HG02798 (cell line): ENCODE results near the gene GADD45A.

Experiments
- ATAC-seq: cut with Tn5 transposase; IDR thresholded peaks from one replicate; pipeline ENCODE4 v1.9.1; 2021; ENCODE audit warnings: mild to moderate bottlenecking; ENCODE audit not compliant: unreplicated experiment, poor library complexity

Gene GADD45A

DNA sequence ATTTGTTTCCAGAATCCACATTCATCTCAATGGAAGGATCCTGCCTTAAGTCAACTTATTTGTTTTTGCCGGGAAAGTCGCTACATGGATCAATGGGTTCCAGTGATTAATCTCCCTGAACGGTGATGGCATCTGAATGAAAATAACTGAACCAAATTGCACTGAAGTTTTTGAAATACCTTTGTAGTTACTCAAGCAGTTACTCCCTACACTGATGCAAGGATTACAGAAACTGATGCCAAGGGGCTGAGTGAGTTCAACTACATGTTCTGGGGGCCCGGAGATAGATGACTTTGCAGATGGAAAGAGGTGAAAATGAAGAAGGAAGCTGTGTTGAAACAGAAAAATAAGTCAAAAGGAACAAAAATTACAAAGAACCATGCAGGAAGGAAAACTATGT lies 2.6 kb downstream of the GADD45A start:
- no peak for ATAC-seq

DNA sequence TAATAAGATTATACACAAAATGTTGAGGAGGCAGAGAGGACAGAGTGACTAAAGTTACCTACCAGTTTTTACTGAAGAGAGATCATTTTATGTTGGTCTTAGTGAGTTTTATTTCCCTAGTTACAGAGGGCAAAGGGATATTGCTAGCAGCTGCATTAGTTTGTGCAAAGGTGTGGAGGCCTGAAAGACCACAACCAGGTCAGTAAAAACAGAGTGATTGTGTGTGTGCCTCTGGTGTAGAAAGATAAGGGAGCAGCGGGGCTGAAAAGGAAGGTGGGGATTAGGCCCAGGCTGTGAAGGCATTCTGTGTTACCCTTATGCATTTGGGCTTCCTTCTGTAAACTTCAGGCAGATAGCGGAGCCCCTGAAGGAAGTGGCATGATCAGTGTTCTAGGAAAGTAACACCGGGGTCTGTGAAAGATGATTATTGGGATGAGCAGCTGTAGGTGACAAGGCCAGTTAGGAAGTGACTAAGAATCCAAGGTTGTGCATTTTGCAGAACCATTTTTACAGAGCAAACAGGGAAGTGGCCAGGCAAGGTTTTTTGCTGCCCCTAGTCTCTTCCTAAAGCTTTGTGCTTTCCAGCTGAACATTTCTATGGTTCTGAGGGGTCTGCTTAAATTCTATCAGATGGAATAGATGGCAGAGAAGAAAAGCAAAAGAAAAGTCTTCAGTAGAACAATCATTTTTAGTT lies 3.7 kb downstream of the GADD45A start:
- no peak for ATAC-seq

DNA sequence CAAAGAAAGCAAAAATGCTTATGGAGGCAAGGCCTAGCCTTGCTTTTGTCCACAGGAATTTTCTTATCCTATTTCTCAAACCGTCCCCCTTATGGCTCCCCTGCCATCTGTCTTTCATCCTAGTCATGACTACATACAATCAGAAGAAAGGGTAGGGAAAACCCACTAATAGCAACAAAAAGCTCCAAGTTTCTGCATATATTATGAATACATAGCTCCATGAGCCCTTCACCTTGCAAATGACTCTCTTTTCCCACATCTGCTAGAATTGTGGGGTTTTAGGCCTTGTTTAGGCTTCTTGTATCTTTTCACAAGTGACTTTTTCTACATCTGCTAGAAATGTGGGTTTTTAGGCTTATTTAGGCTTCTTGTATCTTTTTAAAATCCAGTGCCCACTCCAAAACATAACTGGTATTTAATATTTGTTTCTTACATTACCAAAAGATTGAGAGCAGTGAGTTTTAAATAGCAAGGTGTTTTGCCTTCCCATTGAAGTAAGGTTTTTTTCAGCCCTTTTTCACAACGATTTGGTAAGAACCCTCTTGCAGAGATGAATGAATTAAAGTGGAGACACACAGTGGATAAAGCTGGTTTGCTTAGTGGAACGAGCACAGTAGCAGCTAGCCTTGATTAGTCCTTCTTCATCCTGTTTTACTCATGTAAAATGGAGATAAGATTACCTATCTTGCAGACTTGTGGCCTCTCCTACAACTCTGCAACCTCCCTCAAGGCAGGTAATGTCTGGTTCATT lies 4.4 kb downstream of the GADD45A start:
- no peak for ATAC-seq

DNA sequence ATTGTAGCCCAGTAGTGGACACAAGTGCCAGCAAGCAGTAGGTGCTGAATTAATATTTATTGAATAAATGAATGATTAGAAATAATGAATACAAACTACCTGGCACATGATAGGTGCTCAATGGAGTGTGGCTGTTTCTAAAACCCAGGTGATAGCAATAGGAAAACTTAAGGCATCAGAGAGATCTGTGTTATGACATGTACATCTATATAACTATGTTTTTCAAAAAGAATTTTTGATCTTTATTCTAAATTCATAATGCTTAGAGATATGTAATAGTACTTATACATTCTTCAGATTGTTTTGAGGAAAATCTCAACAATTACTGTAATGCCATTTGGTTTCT lies 5.0 kb downstream of the GADD45A start:
- no peak for ATAC-seq

DNA sequence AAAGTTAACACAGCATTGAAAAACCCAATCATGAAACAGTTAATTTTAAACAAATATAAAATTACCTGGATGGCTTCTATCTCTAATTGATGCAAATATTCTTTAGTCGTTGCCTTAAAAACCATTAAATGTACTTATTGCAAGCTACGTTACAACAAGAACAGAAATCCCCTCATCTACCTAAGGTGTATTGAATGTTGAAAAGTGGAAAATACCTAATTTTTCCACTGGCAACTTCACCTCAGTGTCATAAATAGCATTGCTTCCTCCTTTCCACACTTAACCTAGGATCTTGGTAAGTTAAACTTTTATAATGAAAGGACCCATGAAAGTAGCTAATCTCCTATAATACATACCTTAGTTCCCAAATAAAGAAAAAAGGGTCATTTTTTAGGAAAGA lies 5.4 kb downstream of the GADD45A start:
- ATAC-seq = no peak

DNA sequence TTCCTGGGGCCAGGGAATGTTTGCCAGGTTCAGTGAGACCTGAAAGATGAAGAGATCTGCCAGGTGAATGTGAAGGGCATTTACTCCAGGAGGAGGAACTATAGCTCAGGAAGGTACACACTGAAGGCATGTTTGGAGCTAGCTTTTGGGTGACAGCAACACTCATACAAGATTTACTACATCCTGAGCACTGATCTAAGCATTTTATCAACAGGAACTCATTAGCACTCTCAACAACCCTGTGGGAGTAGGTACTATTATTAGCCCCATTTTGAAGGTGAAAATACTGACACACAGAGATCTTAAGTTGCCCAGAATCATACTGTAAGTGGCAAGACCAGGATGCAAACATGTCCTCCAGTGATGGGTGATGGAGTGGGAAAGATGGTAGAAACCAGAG lies 6.7 kb downstream of the GADD45A start:
- no peak for ATAC-seq

DNA sequence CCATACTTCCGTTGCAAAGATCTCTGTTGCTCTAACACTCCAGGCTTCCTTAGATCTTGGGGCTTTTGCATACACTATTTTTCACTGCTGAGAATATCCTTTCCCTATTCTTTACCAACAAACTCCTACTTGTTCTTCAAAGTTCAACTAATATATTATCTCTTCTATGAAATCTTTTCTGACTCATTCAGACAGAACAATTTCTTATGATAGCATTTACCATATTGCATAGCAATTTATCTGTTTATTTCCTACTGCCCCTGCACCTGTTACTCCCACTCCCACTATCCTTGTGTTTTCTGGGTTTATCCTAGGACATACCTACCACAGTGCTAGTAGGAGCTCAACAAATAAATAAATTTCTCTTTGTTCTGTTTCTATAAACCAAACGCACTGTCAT lies 11.0 kb downstream of the GADD45A start:
- ATAC-seq = no peak

DNA sequence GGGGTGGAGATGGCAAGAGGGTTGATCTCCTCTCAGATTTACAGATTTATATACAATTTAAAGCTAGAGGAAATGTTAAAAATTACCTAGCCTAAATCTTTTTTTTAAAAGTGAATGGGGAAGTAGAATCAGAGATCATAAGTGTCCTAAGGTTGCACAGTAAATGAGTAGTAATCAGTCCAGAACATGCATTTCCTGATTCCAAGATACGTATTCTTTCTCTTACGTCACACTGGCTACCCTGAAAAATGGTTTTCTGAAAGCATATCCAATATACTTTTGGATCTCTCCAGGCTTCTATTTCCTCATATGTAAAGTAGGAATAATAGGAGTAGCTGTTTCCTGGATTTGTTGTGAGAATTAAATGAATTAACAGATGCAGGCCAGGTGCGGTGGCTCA lies 11.7 kb downstream of the GADD45A start:
- ATAC-seq = no peak

DNA sequence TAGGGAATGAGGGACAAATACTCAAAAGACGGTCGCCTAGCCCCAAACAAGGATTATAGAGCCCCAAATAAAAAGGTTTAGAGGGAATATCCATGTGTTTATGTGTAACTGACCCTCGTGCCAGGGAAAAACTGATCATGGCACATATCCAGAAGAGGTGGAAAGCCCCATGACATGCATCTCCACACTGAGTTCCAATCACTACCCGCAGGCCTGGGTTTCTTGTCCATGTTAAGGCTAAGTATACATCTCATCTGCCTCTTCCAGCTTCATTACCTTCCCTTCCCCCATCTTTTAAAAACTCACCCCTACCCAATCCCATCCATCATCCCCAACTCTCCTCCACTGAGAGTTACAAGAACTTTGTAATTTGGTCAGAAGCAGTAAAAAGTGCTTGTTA lies 15.2 kb downstream of the GADD45A start:
- no peak for ATAC-seq

DNA sequence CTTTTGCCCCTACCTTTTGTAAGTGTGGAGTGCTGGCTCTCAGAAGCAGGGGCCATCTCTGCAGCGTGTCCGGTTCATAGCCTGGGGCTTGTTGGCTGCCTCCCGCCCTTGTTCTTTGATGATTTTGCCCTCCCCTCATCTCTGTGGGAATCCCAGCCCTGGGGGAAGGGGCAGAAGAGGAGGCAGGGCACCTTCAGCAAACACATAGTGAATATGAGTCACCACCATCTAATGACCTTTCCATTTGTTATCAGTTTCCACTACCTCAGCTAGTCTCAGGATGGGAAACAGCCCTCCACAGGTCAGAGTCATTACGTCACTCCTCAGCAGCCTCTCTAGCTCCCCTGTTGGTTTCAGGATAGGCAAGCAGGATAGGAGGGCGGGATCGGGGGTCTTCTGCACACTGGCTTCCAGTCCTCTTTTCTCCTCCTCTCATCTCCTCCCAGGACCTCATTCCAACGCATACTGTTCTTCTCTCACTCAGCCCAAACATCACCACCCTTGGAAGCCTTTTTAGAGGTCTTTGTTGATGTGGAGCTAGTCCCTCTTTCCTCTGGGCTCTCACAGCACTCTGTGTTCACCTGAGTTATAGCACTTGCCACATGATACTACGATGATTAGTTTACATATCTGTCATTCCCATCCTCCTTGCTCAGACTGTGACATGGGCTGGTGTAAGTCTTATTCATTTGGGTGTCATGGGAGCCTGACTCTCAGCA lies 15.8 kb downstream of the GADD45A start:
- ATAC-seq = no peak

DNA sequence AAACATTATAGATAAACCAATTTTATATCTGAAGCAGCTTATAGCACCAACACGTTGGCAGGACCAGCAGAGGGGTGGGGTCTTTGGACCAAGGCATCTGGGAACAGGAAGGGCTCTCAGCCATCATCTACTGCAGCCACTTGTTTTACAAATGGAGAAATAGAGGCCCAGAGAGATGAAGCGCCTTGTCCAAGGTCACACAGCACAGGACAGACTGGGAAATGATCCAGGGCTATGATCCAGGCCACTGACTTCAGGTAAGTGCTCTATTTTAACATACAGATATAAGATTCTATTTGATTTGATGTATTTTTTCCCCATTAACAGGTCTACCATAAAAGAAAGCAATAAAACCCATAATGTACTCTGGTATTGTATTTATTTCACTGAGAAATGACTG lies 16.9 kb downstream of the GADD45A start:
- no peak for ATAC-seq

DNA sequence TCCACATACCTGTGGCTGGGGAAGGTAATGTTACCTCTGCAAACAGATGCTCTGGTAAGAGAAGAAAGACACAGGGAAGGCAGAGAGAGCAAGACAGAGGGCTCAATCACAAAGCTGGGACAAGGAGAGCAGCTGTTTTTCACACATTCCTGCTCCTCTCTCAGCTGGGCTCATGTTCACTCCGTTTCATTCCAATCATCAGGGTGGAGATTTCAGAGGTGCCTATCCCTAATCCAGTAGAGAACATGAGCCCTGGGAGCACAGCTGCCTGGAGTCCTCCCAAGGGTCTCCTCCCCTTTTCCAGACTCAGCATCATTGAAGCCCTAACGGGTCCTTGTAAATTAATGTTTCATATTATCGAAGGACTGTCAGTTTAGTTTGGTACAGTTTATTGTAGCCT lies 19.4 kb downstream of the GADD45A start:
- ATAC-seq = no peak

DNA sequence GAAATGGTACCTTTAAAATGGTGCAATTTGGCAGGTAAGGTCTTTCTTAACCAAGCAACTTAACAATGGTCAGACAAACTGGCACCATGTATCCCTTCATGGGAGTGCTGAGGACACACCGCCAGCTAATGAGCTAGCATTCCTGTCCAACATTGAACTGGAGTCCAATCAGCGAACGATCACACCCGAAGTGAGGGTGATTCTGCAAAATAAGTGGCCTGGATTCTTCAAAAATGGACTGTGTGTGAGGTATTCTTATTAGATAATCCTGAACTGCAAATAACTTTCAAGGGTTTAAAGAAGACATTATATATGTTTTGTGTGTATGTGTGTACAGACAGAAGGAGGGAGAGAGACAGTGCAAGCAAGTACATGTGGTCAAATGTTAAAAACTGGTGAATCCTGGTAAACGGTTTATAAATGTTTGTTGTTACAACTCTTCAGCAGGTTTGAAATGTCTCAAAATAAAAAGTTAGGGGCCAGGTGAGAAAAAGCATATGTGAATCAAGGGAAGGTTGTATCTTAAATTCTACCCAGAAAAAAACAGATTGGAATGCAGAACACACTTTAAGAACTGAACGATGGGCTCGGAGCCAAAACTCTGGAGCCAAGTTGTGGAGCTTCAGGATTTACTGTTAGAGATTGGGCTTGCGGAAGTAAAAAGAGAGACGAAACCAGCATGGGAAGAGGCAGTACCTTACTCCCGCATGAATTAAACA lies 20.9 kb downstream of the GADD45A start:
- no peak for ATAC-seq

DNA sequence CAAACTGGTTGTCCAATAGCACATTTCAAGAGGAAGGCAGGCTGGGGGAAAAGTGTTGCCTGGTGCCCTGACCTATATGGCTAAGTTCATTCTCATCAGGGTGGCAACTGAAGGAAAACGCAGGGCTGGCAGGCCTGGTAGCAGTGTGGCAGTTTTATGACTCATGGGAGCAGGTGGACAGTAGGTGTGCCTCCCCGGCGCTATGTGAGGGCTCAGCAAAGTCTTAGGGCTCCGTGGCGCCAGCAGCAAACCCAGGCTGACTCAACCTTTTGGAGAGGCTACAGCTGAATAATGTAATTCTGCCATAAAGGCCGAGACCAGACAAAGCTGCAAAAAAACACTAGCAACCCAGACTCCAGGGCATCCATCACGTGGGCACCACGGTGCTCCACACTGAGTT lies 23.6 kb downstream of the GADD45A start:
- no peak for ATAC-seq

DNA sequence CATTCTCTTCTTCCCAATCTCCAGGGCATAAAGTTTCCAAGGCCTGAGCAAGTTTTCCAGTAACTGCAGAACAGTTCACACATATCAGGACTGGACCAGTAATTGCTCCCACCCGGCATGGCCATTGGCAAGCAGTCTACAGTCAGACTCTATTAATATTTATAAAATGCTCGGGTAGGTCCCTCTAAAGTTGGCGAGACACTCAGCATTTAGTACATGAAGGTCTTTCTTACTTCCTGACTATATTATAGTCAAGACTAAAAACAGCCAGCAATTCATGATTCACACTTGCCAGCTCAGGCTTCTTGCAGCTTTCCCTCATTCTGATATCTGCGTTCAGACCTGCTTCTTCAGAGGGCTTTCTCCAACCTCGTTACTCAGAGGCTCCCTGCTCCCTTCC lies 25.4 kb downstream of the GADD45A start:
- ATAC-seq = no peak

DNA sequence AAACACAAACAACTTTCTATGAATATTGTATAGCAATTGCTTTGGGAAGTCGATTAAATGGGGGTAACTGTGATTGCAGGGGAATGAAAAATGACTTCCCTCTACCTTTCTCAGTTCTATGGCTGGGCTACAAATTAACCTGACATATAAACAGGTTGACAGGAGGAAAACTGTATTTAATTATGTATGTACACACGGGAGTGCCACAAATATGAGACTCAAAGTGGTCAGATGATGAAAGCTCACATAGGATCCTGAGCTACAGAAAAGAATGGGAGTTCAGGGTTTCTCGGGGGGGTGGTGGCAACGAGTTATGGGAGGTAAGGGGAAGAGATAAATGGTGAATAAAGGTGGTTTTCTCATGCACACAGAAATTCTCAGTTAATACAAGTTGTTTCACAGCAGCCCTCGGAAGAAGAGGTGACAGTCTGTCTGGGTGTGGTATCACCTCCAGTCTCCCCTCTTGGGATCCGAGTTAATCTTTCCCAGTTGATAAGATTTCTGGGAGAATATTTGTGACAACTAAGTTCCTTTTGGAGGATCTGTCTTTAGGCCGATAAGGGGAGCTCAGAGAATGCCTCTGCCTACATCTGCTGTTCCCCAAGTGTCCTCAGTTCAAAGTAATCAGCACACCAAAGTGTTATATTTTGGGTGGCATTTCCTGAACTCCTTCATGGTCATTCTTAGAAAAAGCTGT lies 26.3 kb downstream of the GADD45A start:
- peak; percentile 14 for ATAC-seq

DNA sequence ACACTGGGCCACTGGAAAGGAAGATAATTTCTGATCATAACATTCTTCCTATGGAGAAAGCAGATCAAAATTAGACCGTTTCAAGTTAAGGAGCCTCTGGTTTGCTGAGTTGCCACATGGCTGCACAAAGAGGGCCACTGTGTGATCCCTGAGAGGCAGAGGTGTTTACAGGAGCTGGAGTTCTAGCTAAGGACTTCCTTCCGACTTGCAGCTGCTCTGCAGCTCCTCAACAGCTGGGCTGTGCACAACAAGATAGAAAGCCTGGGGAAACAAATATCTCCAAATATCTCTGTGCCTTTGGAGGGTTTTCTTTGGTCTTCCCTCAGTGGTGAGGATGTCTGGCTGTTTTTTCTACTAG lies 26.8 kb downstream of the GADD45A start:
- peak; percentile 58 for ATAC-seq

DNA sequence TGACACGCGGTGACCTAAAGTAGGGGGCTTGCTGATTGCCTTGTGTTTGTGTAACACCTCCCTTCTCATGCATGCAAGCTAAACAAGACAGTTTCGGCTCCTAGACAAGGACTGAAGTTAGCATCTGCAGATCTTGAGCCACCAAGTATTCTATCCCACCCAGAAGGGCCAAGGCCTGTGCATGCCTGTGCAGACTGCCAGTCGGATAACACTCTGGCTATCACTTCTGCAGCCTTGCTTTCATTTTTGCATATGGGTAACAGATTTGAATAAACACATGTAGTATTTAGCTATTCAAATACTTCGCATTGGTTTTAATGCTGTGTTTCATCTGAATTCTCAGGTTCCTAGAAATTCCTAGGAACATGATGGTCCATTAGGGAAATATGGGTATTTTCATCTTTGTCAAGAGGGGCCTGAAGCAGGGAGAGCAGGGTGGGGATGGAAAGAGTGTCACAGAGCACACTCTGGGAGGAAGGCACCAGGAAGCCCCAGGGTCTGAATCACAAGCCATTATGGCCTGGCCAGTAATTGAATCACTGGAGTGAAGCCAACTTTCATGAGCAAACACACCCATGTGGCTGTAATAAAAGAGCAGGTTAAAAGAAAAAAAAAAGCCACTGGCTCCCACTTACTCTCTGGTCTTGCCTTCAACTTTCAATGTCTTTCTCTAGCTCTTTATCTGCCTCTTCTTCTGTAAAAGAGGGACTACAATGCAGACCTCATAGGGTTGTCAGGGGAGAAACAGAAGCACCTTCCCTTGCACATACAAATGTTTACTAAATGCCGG lies 28.3 kb downstream of the GADD45A start:
- no peak for ATAC-seq

DNA sequence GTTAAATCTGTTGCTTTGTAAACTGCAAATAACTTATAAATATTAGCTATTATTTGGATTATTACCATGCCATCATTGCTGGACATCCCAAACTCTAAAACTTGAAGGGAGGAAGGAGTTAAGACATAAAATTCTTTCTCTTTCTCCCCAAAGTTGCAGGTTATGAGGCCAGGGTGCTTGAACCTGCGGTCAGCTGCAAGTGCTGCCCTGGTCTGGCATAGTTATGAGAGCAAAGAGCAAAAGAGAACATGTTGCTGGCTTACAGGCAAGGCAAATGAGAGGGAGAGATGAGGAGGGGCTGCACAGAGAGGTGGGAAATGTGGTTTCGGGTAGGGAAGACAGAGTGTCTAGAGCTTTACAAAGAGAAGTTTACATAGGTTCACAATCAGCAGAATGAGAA lies 30.8 kb downstream of the GADD45A start:
- ATAC-seq = no peak

DNA sequence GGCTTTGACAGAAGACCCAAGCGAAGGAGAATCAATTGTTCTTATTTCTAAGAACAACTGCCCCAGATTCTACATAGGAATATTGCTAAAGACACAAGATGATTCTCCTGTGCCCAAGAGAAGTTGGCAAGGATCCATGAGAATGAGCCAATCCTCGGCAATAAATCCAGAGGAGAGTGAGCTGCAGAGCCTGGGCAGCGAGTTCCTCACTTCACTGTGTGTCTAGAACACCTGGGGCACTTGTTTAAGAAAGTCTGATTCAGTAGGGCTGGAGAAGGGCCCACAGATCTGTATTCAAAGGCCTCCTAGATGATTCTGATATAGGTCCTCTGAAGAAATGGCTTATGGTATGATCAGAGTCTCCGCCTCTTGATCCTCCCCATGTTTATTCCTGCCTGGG lies 31.8 kb downstream of the GADD45A start:
- no peak for ATAC-seq
